Osteoblast (primary cell): ENCODE measurements around the gene SREK1IP1. TPM values are rescaled to one million over a fixed set of nuclear protein-coding genes. Genes with fewer than 3 reads are reported as not detected.

Experiments
- DNase-seq: peaks from one replicate; pipeline ENCODE4 v3.0.0; 2011; ENCODE audit warnings: low spot score, mixed read lengths; ENCODE audit not compliant: insufficient read length; ENCODE audit errors: missing footprints
- H2AFZ ChIP-seq: 2 replicates; pipeline ENCODE4 v1.6.0; 2011; ENCODE audit warnings: mild to moderate bottlenecking, low read length
- H3K27ac ChIP-seq: 2 replicates; pipeline ENCODE4 v1.5.1; 2011; ENCODE audit warnings: mild to moderate bottlenecking, low read depth, low read length, moderate library complexity
- H3K27me3 ChIP-seq: 2 replicates; pipeline ENCODE4 v1.6.0; 2012; ENCODE audit warnings: mild to moderate bottlenecking, control low read depth, inconsistent platforms, low read length, moderate library complexity; ENCODE audit not compliant: insufficient read depth
- H3K36me3 ChIP-seq: 2 replicates; pipeline ENCODE4 v1.5.1; 2011; ENCODE audit warnings: mild to moderate bottlenecking, low read length, control low read depth, moderate library complexity; ENCODE audit not compliant: insufficient read depth
- H3K4me1 ChIP-seq: 2 replicates; pipeline ENCODE4 v1.5.1; 2011; ENCODE audit warnings: mild to moderate bottlenecking, low read length, control low read depth, moderate library complexity; ENCODE audit not compliant: insufficient read depth
- H3K4me2 ChIP-seq: 2 replicates; pipeline ENCODE4 v1.6.0; 2011; ENCODE audit warnings: mild to moderate bottlenecking, low read length; ENCODE audit not compliant: insufficient read depth
- H3K4me3 ChIP-seq: fragments of 200-600 bp; sonication (generic); 3 replicates; pipeline ENCODE4 v1.5.1; 2012; ENCODE audit warnings: mild to moderate bottlenecking, low read length, inconsistent platforms; ENCODE audit not compliant: insufficient read depth
- H3K79me2 ChIP-seq: 2 replicates; pipeline ENCODE4 v1.6.0; 2012; ENCODE audit warnings: mild to moderate bottlenecking, low read length, control low read depth, inconsistent platforms; ENCODE audit not compliant: insufficient read depth
- H3K9me3 ChIP-seq: 2 replicates; pipeline ENCODE4 v1.5.1; 2011; ENCODE audit warnings: low read depth, low read length, control low read depth
- H4K20me1 ChIP-seq: 2 replicates; pipeline ENCODE4 v1.6.0; 2012; ENCODE audit warnings: mild to moderate bottlenecking, low read length, control low read depth; ENCODE audit not compliant: insufficient read depth
- CTCF ChIP-seq: IDR thresholded peaks from 2 replicates; pipeline ENCODE4 v1.5.1; 2011; ENCODE audit warnings: mild to moderate bottlenecking, low read depth, low read length, moderate library complexity; ENCODE audit errors: extremely low read depth
- total RNA-seq: library from RNA; depleted of rRNA; stranded (reverse); fragments of >200 nt; gene quantifications from 2 replicates; pipeline ENCODE4 v1.2.3, GENCODE V29; 2012

SREK1IP1 gene
- total RNA-seq, 1 donor: 9.4 TPM

- no peaks in the 10 kb centered on the region for H4K20me1 ChIP-seq
- peak overlapping the region; percentile 23 for H3K27ac ChIP-seq
- H3K4me2 ChIP-seq: no peak overlapping the region
- no peaks in the 10 kb centered on the region for H3K36me3 ChIP-seq
- H2AFZ ChIP-seq: peak overlapping the region; percentile 40
- no peak overlapping the region for H3K4me3 ChIP-seq
- no peaks in the 10 kb centered on the region for H3K79me2 ChIP-seq
- no peaks in the 10 kb centered on the region for H3K9me3 ChIP-seq
- no peaks in the 10 kb centered on the region for H3K4me1 ChIP-seq
- no peaks in the 10 kb centered on the region for H3K27me3 ChIP-seq
- no peak for DNase-seq
- TF ChIP-seq CTCF: no peak
Measured at GRCh38 chr5:64807520-64807919, 39.0 kb upstream of the SREK1IP1 start.

GRCh38 chr5:64806537-64806936, 38.0 kb upstream of the SREK1IP1 start:
- DNase-seq: no peak
- H3K27ac ChIP-seq: no peak overlapping the region

GRCh38 chr5:64800926-64801325, 32.4 kb upstream of the SREK1IP1 start:
- Histone ChIP-seq H4K20me1 (no peaks in the 10 kb centered on the region), H3K27me3 (no peaks in the 10 kb centered on the region), H3K36me3 (no peaks in the 10 kb centered on the region), H3K4me1 (peaks cover 3% of the 10 kb centered on the region), H2AFZ (no peak overlapping the region), H3K4me2 (no peak overlapping the region), H3K27ac (no peak overlapping the region), H3K79me2 (no peaks in the 10 kb centered on the region), H3K4me3 (no peak overlapping the region), H3K9me3 (no peaks in the 10 kb centered on the region)
- no peak for TF ChIP-seq CTCF
- no peak for DNase-seq

More at GRCh38 chr5:64806537-64806936, 38.0 kb upstream of the SREK1IP1 start:
- H3K27me3 ChIP-seq: no peaks in the 10 kb centered on the region
- no peak overlapping the region for H2AFZ ChIP-seq
- no peak for TF ChIP-seq CTCF
- H3K36me3 ChIP-seq: no peaks in the 10 kb centered on the region
- H3K4me3 ChIP-seq: no peak overlapping the region
- no peaks in the 10 kb centered on the region for H4K20me1 ChIP-seq
- H3K4me1 ChIP-seq: no peaks in the 10 kb centered on the region
- no peaks in the 10 kb centered on the region for H3K79me2 ChIP-seq
- H3K4me2 ChIP-seq: no peak overlapping the region
- no peaks in the 10 kb centered on the region for H3K9me3 ChIP-seq

- Histone ChIP-seq H2AFZ (no peak overlapping the region), H3K4me1 (peaks cover 3% of the 10 kb centered on the region), H3K79me2 (no peaks in the 10 kb centered on the region), H3K27me3 (no peaks in the 10 kb centered on the region), H3K36me3 (no peaks in the 10 kb centered on the region), H3K27ac (no peak overlapping the region), H3K9me3 (no peaks in the 10 kb centered on the region), H3K4me2 (no peak overlapping the region), H3K4me3 (no peak overlapping the region), H4K20me1 (no peaks in the 10 kb centered on the region)
- no peak for TF ChIP-seq CTCF
- DNase-seq: no peak
Measured at GRCh38 chr5:64796301-64796700, 27.8 kb upstream of the SREK1IP1 start.
